ENCODE data around the gene USP6NL.
A peak's percentile ranks its signal among the peaks of the same experiment; 100 is the strongest.

The USP6NL gene

DNA sequence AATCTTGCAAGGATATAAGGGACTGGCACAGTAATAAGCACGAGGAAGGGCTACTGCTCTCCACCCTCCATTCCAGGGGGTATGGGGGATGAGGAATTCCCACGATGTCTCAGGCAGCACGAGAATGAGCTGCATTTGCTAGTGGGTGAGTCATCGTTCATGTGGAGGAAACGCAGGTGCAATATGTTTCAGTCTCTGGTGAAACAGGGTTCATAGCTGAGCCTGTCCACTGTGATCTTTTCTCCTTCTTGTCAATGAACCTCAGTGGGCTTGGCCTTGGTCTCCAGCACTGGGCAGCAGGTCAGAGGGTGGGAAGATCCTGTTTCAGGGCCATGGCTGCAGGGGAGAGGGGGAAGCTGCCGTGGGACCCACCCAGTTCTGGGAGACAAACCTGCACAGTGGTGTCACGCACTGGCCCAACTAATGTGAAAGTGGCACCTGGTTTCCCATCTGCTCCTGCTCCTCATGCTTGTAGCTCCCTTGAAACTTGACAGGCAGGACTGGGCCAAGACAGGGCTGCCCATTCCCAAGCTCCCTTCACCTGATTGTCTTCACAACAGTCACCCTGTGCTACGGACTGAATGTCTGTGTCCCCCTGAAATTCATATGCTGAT is 181.9 kb downstream of the USP6NL start:
- peaks cover 0 to 10% (median 3%) of the 10 kb centered on the region in 5 experiments for H3K9me3 ChIP-seq (ENCODE audit: control extremely low read depth in 1 of 5, control insufficient read depth in 4 of 5, insufficient read depth in 2 of 5, low read depth in 1 of 5, low read length in 4 of 5)
- H3K4me1 ChIP-seq (ENCODE audit: control extremely low read depth in 1 of 4, control insufficient read depth in 4 of 4, insufficient read depth in 4 of 4, low read length in 3 of 4) = peaks cover 0 to 3% (median under 1%) of the 10 kb centered on the region in 4 experiments
- no peak for DNase-seq
- ChIA-PET CTCF (interaction anchor here (1.5 to 2.4 kb wide), 3 partner anchors 10 to 44 kb away, joined by 3 to 5 read pairs (median 4); no protein-coding TSS in a partner anchor), POLR2A (no interaction called here)
- no peak overlapping the region for H3K4me3 ChIP-seq (ENCODE audit: control insufficient read depth in 1 of 7, extremely low read depth in 1 of 7, insufficient read depth in 4 of 7, low read depth in 2 of 7, low read length in 6 of 7)
- 100% methylated on average over 4 of the region's 8 CpGs for WGBS (ENCODE audit: insufficient coverage)
- no peaks in the 10 kb centered on the region for H3K36me3 ChIP-seq (ENCODE audit: control insufficient read depth in 4 of 4, insufficient read depth in 4 of 4, low read length in 3 of 4)
- no peak overlapping the region for H3K27ac ChIP-seq (ENCODE audit: insufficient read depth in 1 of 2, low read depth in 1 of 2, low read length in 2 of 2, poor library complexity in 1 of 2, severe bottlenecking in 2 of 2)
- no peaks in the 10 kb centered on the region for H3K27me3 ChIP-seq (replicated peaks in 2 of 5; ENCODE audit: control insufficient read depth in 4 of 5, insufficient read depth in 5 of 5, low read length in 4 of 5)

DNA sequence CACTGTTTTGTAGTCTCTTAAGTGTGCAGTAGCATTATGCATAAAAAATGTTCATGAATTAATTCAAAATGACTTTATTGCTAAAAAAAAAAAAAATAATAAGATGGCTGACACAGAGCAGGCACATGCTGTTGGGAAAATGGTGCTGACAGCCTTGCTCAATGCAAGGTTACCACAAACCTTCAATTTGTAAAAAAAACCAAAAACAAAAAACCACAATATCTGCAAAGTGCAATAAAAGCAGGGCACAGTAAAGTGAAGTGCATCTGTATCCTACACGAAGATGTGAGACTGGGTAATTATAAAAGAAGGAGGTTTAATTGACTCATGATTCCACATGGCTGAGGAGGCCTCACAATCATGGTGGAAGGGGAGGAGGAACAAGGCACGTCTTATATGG is 185.8 kb downstream of the USP6NL start:
- Histone ChIP-seq H3K36me3 (ENCODE audit: control insufficient read depth in 4 of 4, insufficient read depth in 4 of 4, low read length in 3 of 4) (no peaks in the 10 kb centered on the region), H3K4me1 (ENCODE audit: control extremely low read depth in 1 of 4, control insufficient read depth in 4 of 4, insufficient read depth in 4 of 4, low read length in 3 of 4) (peaks cover 0 to 2% (median 0%) of the 10 kb centered on the region in 4 experiments), H3K9me3 (ENCODE audit: control extremely low read depth in 1 of 5, control insufficient read depth in 4 of 5, insufficient read depth in 2 of 5, low read depth in 1 of 5, low read length in 4 of 5) (peaks cover 0 to 18% (median 7%) of the 10 kb centered on the region in 5 experiments), H3K4me3 (ENCODE audit: control insufficient read depth in 1 of 7, extremely low read depth in 1 of 7, insufficient read depth in 4 of 7, low read depth in 2 of 7, low read length in 6 of 7) (no peak overlapping the region), H3K27me3 (replicated peaks in 2 of 5; ENCODE audit: control insufficient read depth in 4 of 5, insufficient read depth in 5 of 5, low read length in 4 of 5) (no peaks in the 10 kb centered on the region), H3K27ac (ENCODE audit: insufficient read depth in 1 of 2, low read depth in 1 of 2, low read length in 2 of 2, poor library complexity in 1 of 2, severe bottlenecking in 2 of 2) (no peak overlapping the region)
- ChIA-PET CTCF (no interaction called here), POLR2A (no interaction called here)
- 17% methylated on average over 1 of the region's 2 CpGs for WGBS (ENCODE audit: insufficient coverage)
- DNase-seq = peak in 2 of 3 donors; percentile 58 to 61

DNA sequence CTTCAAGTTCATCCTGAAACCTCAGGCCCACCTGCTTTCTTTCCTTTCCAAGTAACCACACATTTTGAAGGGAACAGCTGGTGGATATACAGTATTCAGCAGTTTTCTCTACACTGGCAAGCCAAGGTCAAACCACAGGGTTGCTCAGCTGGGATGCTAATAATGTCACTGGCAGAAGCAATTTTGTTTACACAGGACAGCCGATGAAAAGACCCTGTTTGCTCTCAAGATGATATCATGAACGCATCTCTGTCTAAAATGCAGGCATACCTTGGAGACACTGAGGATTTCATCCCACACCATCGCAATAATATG is 186.2 kb downstream of the USP6NL start:
- POLR2A ChIA-PET = no interaction called here
- CTCF ChIA-PET = interaction anchor here (0.9 to 1.7 kb wide), 2 partner anchors 29 to 82 kb away, joined by 3 to 5 read pairs; no protein-coding TSS in a partner anchor

DNA sequence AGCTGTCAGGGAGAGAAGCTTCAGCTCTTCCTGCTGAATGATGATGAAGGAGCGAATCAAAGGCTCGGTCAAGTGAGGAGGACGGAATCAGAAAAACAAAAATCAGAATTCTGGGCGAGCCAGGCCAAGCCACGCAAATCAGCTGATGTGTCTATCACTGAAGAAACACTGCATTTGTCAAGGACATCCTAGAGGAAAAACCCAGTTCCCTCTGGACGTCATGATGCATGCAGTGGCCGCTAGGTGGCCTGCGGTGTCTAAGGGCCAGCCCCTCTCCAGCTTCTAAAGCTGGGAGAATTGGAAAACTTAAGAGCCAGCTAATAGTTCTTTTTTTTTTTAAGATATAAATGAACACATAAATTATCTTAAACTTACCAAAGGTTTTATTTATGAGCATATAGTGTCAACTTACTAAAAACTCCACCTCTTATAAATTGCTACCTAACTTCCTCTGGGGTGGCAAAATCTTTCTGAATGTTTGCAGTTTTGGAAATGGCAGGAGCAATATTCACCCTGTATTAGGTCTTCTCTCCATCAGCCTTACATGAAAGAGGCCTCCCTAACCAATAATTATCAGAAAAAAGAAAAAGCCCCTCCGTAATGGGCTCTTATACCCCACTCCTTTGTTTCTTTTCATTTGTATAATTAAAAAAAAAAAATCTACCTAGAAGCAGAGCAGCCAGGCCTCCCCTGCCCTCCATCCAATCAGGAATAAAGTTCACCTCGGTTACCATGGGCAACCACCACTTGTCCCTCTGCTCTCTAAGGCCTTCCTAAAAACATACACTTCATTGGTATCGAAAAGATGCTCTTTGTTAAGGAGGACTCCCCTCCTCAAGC is 186.8 kb downstream of the USP6NL start:
- DNase-seq = no peak
- WGBS (ENCODE audit: insufficient coverage) = 53% methylated on average over 9 of the region's 11 CpGs
- POLR2A ChIA-PET = no interaction called here

More for the DNA sequence above, 186.2 kb downstream of the USP6NL start:
- peaks cover 0 to 2% (median 0%) of the 10 kb centered on the region in 4 experiments for H3K4me1 ChIP-seq (ENCODE audit: control extremely low read depth in 1 of 4, control insufficient read depth in 4 of 4, insufficient read depth in 4 of 4, low read length in 3 of 4)
- H3K9me3 ChIP-seq (ENCODE audit: control extremely low read depth in 1 of 5, control insufficient read depth in 4 of 5, insufficient read depth in 2 of 5, low read depth in 1 of 5, low read length in 4 of 5) = peaks cover 0 to 18% (median 7%) of the 10 kb centered on the region in 5 experiments
- WGBS (ENCODE audit: insufficient coverage) = 94% methylated on average over 2 of the region's 3 CpGs
- H3K27ac ChIP-seq (ENCODE audit: insufficient read depth in 1 of 2, low read depth in 1 of 2, low read length in 2 of 2, poor library complexity in 1 of 2, severe bottlenecking in 2 of 2) = no peak overlapping the region
- H3K4me3 ChIP-seq (ENCODE audit: control insufficient read depth in 1 of 7, extremely low read depth in 1 of 7, insufficient read depth in 4 of 7, low read depth in 2 of 7, low read length in 6 of 7) = no peak overlapping the region
- H3K27me3 ChIP-seq (replicated peaks in 2 of 5; ENCODE audit: control insufficient read depth in 4 of 5, insufficient read depth in 5 of 5, low read length in 4 of 5) = no peaks in the 10 kb centered on the region
- DNase-seq = no peak
- no peaks in the 10 kb centered on the region for H3K36me3 ChIP-seq (ENCODE audit: control insufficient read depth in 4 of 4, insufficient read depth in 4 of 4, low read length in 3 of 4)

DNA sequence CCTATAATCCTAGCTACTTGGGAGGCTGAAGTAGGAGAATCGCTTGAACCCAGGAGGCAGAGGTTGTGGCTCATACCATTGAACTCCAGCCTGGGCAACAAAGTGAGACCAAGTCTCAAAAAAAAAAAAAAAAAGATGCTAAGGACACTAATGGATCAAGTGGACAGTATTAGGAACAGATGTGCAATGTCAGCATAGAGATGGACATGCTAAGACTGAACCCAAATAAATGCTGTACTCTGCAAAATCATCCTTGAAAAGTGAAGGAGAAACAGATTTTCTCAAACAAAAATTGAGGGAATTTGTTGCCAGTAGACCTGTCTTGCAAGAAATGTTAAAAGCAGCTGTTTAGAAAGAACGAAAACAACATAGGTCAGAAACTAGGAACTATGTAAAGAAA is 194.5 kb downstream of the USP6NL start:
- Histone ChIP-seq H3K4me3 (ENCODE audit: control insufficient read depth in 1 of 7, extremely low read depth in 1 of 7, insufficient read depth in 4 of 7, low read depth in 2 of 7, low read length in 6 of 7) (no peak overlapping the region), H3K9me3 (ENCODE audit: control extremely low read depth in 1 of 5, control insufficient read depth in 4 of 5, insufficient read depth in 2 of 5, low read depth in 1 of 5, low read length in 4 of 5) (peaks cover 1 to 35% (median 5%) of the 10 kb centered on the region in 5 experiments), H3K27ac (ENCODE audit: insufficient read depth in 1 of 2, low read depth in 1 of 2, low read length in 2 of 2, poor library complexity in 1 of 2, severe bottlenecking in 2 of 2) (no peak overlapping the region), H3K36me3 (ENCODE audit: control insufficient read depth in 4 of 4, insufficient read depth in 4 of 4, low read length in 3 of 4) (no peaks in the 10 kb centered on the region), H3K4me1 (ENCODE audit: control extremely low read depth in 1 of 4, control insufficient read depth in 4 of 4, insufficient read depth in 4 of 4, low read length in 3 of 4) (no peaks in the 10 kb centered on the region), H3K27me3 (replicated peaks in 2 of 5; ENCODE audit: control insufficient read depth in 4 of 5, insufficient read depth in 5 of 5, low read length in 4 of 5) (no peaks in the 10 kb centered on the region)
- POLR2A ChIA-PET = interaction anchor here (0.7 kb wide), 1 partner anchor 1154 kb away, joined by 3 read pairs; no protein-coding TSS in a partner anchor
- 100% methylated on average over 2 of the region's 2 CpGs for WGBS (ENCODE audit: insufficient coverage)
- CTCF ChIA-PET = no interaction called here
- DNase-seq = no peak

More for the DNA sequence above, 186.8 kb downstream of the USP6NL start:
- peaks cover 0 to 2% (median 0%) of the 10 kb centered on the region in 4 experiments for H3K4me1 ChIP-seq (ENCODE audit: control extremely low read depth in 1 of 4, control insufficient read depth in 4 of 4, insufficient read depth in 4 of 4, low read length in 3 of 4)
- H3K36me3 ChIP-seq (ENCODE audit: control insufficient read depth in 4 of 4, insufficient read depth in 4 of 4, low read length in 3 of 4) = no peaks in the 10 kb centered on the region
- CTCF ChIA-PET = interaction anchor here (0.8 to 1.7 kb wide), 7 partner anchors 9 to 85 kb away, joined by 3 to 5 read pairs (median 3); no protein-coding TSS in a partner anchor
- H3K27me3 ChIP-seq (replicated peaks in 2 of 5; ENCODE audit: control insufficient read depth in 4 of 5, insufficient read depth in 5 of 5, low read length in 4 of 5) = no peaks in the 10 kb centered on the region
- H3K4me3 ChIP-seq (ENCODE audit: control insufficient read depth in 1 of 7, extremely low read depth in 1 of 7, insufficient read depth in 4 of 7, low read depth in 2 of 7, low read length in 6 of 7) = no peak overlapping the region
- peaks cover 0 to 23% (median 7%) of the 10 kb centered on the region in 5 experiments for H3K9me3 ChIP-seq (ENCODE audit: control extremely low read depth in 1 of 5, control insufficient read depth in 4 of 5, insufficient read depth in 2 of 5, low read depth in 1 of 5, low read length in 4 of 5)
- no peak overlapping the region for H3K27ac ChIP-seq (ENCODE audit: insufficient read depth in 1 of 2, low read depth in 1 of 2, low read length in 2 of 2, poor library complexity in 1 of 2, severe bottlenecking in 2 of 2)

DNA sequence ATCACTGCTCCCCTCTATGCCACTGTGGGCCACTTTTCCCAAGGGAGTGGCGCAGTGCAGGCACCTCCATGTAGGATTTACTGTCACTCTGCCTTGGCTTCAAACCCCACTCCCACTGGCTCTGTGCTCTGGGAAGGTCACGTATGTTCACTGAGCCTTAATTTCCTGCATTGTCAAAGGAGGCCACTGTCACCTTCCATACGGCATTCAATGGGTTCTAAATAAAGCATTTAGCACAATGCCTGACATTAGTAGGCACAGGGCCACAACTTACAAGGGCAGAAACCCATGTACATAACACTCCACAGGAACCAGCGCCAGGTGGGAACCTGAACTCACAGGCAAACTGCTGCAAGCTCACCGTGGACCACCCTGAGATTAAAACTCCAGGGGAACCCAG is 196.4 kb downstream of the USP6NL start:
- Histone ChIP-seq H3K27me3 (replicated peaks in 2 of 5; ENCODE audit: control insufficient read depth in 4 of 5, insufficient read depth in 5 of 5, low read length in 4 of 5) (no peaks in the 10 kb centered on the region), H3K4me1 (ENCODE audit: control extremely low read depth in 1 of 4, control insufficient read depth in 4 of 4, insufficient read depth in 4 of 4, low read length in 3 of 4) (no peaks in the 10 kb centered on the region), H3K36me3 (ENCODE audit: control insufficient read depth in 4 of 4, insufficient read depth in 4 of 4, low read length in 3 of 4) (no peaks in the 10 kb centered on the region), H3K4me3 (ENCODE audit: control insufficient read depth in 1 of 7, extremely low read depth in 1 of 7, insufficient read depth in 4 of 7, low read depth in 2 of 7, low read length in 6 of 7) (no peak overlapping the region), H3K27ac (ENCODE audit: insufficient read depth in 1 of 2, low read depth in 1 of 2, low read length in 2 of 2, poor library complexity in 1 of 2, severe bottlenecking in 2 of 2) (no peak overlapping the region), H3K9me3 (ENCODE audit: control extremely low read depth in 1 of 5, control insufficient read depth in 4 of 5, insufficient read depth in 2 of 5, low read depth in 1 of 5, low read length in 4 of 5) (peaks cover 0 to 31% (median 1%) of the 10 kb centered on the region in 5 experiments)
- CTCF ChIA-PET = no interaction called here
- POLR2A ChIA-PET = no interaction called here
- DNase-seq = no peak
- WGBS (ENCODE audit: insufficient coverage) = 98% methylated on average over 5 of the region's 5 CpGs
